AG04450 (cell line): ENCODE measurements around the gene DGCR6L. TPM values are rescaled to one million over a fixed set of nuclear protein-coding genes. Genes with fewer than 3 reads are reported as not detected.
"Not testable (repeated sequence)": the region's sequence is repeated elsewhere in the genome, so short reads cannot be mapped to it uniquely, and the experiment has no call there.

Experiments
- CTCF ChIA-PET: fragments of 300-600, 350-600 bp; formaldehyde crosslinking; extraction: SDS; loops from one replicate; lab custom pipeline; 2022; ENCODE audit warnings: antibody characterized with exemption, inconsistent platforms; lab: Charles Lee
- POLR2A ChIA-PET: fragments of 350-600 bp; formaldehyde crosslinking; extraction: SDS; loops from one replicate; lab custom pipeline; 2021; ENCODE audit warnings: antibody characterized with exemption, inconsistent platforms; lab: Yijun Ruan, JAX
- DNase-seq: peaks from one replicate; pipeline ENCODE4 v3.0.0-alpha.2; 2011; ENCODE audit warnings: low read depth, low spot score
- H3K27ac ChIP-seq: one replicate; pipeline ENCODE4 v1.5.1; 2012; ENCODE audit warnings: low read depth, low read length, control low read depth
- H3K27me3 ChIP-seq: one replicate; pipeline ENCODE4 v1.6.0; 2012; ENCODE audit warnings: low read length; ENCODE audit not compliant: control insufficient read depth, insufficient read depth
- H3K4me3 ChIP-seq: 2 replicates; pipeline ENCODE4 v1.5.1; 2011; ENCODE audit warnings: mild to moderate bottlenecking, low read depth, low read length, control low read depth
- H3K9me3 ChIP-seq: 2 replicates; pipeline ENCODE4 v1.5.1; 2012; ENCODE audit warnings: low read length; ENCODE audit not compliant: control insufficient read depth, insufficient read depth
- CTCF ChIP-seq: IDR thresholded peaks from 2 replicates; pipeline ENCODE4 v1.5.1; 2011; ENCODE audit warnings: low read depth, low read length, control low read depth, inconsistent platforms
- polyA plus RNA-seq: library from polyadenylated mRNA; depleted of rRNA; stranded (reverse); fragments of >200 nt; gene quantifications from 2 replicates; pipeline ENCODE4 v1.2.3, GENCODE V29; 2011

DGCR6L gene
- polyA plus RNA-seq, 1 experiment: 45.4 TPM

- CTCF ChIA-PET: interaction anchor here (1.0 kb wide), 1 partner anchor 120 kb away, joined by 3 read pairs; no protein-coding TSS in a partner anchor
Measured at GRCh38 chr22:20276468-20276867, 43.4 kb downstream of the DGCR6L start.

GRCh38 chr22:20275836-20276235, 44.0 kb downstream of the DGCR6L start:
- no peak for DNase-seq
- ChIA-PET POLR2A (no interaction called here), CTCF (interaction anchor here (1.0 kb wide), 1 partner anchor 119 kb away, joined by 3 read pairs; no protein-coding TSS in a partner anchor)
- Histone ChIP-seq H3K9me3 (no peaks in the 10 kb centered on the region), H3K27ac (no peak overlapping the region), H3K27me3 (peaks cover 3% of the 10 kb centered on the region), H3K4me3 (no peak overlapping the region)
- no peak for TF ChIP-seq CTCF

More at GRCh38 chr22:20276468-20276867, 43.4 kb downstream of the DGCR6L start:
- no peak for TF ChIP-seq CTCF
- Histone ChIP-seq H3K4me3 (no peak overlapping the region), H3K9me3 (no peaks in the 10 kb centered on the region), H3K27me3 (peaks cover 3% of the 10 kb centered on the region), H3K27ac (no peak overlapping the region)
- no peak for DNase-seq
- POLR2A ChIA-PET: no interaction called here

- H3K27ac ChIP-seq, POLR2A ChIA-PET, DNase-seq, H3K4me3 ChIP-seq, H3K9me3 ChIP-seq, H3K27me3 ChIP-seq: not testable (repeated sequence)
- CTCF ChIA-PET: interaction anchor here (1.0 kb wide), 1 partner anchor 118 kb away, joined by 3 read pairs; no protein-coding TSS in a partner anchor
Measured at GRCh38 chr22:20275325-20275724, 44.5 kb downstream of the DGCR6L start.

GRCh38 chr22:20274374-20274773, 45.5 kb downstream of the DGCR6L start:
- CTCF ChIA-PET, H3K27ac ChIP-seq, H3K9me3 ChIP-seq, DNase-seq, POLR2A ChIA-PET, H3K4me3 ChIP-seq, H3K27me3 ChIP-seq: not testable (repeated sequence)

- Histone ChIP-seq H3K27me3 (peaks cover 7% of the 10 kb centered on the region), H3K9me3 (no peaks in the 10 kb centered on the region), H3K4me3 (no peak overlapping the region), H3K27ac (no peak overlapping the region)
- POLR2A ChIA-PET: no interaction called here
- no peak for TF ChIP-seq CTCF
- DNase-seq: no peak
- CTCF ChIA-PET: no interaction called here
Measured at GRCh38 chr22:20273758-20274181, 46.1 kb downstream of the DGCR6L start.

GRCh38 chr22:20272700-20273099, 47.2 kb downstream of the DGCR6L start:
- ChIA-PET POLR2A (no interaction called here), CTCF (no interaction called here)
- Histone ChIP-seq H3K4me3 (no peak overlapping the region), H3K27me3 (peaks cover 7% of the 10 kb centered on the region), H3K9me3 (no peaks in the 10 kb centered on the region), H3K27ac (no peak overlapping the region)
- no peak for TF ChIP-seq CTCF
- DNase-seq: no peak
